Body of pancreas (tissue), 4 donors: Measurements from ENCODE around the gene NPHP4. TPM values are rescaled to one million over a fixed set of nuclear protein-coding genes. Genes with fewer than 3 reads are reported as not detected.

ENCODE experiments used
- ATAC-seq: fragments of 150-250 bp; one replicate; pipeline ENCODE4 v1.9.1; 2016
- DNase-seq, 4 donors: peaks; one replicate each; pipeline ENCODE4 v3.0.0-alpha.2; 2019
- H3K27ac ChIP-seq, 4 donors: fragments of 200-600 bp; sonication (generic); 1 replicate in 3 of 4; 2 replicates in 1 of 4; pipeline versions ENCODE4 v1.5.1 to v1.6.1; 2016 to 2019; ENCODE audit warnings: mild to moderate bottlenecking in 1 of 4, mixed read lengths in 1 of 4, moderate library complexity in 1 of 4
- H3K27me3 ChIP-seq, 2 donors: fragments of 200-600 bp; sonication (generic); one replicate each; pipeline ENCODE4 v1.6.0; 2016; ENCODE audit warnings: mild to moderate bottlenecking in 1 of 2
- H3K36me3 ChIP-seq, 2 donors: fragments of 200-600 bp; sonication (generic); replicated peaks in 1 of 2; 2 replicates each; pipeline ENCODE4 v1.5.1; 2016; ENCODE audit warnings: low read depth in 2 of 2; ENCODE audit not compliant: insufficient read depth in 1 of 2
- H3K4me1 ChIP-seq: fragments of 200-600 bp; sonication (generic); one replicate; pipeline ENCODE4 v1.6.0; 2016
- H3K4me3 ChIP-seq, 2 donors: fragments of 200-600 bp; sonication (generic); 1 replicate in 1 of 2; 2 replicates in 1 of 2; pipeline ENCODE4 v1.5.1; 2016 to 2019
- H3K9me3 ChIP-seq, 3 donors: fragments of 200-600 bp; sonication (generic); 1 replicate in 2 of 3; 2 replicates in 1 of 3; pipeline ENCODE4 v1.5.1; 2016
- POLR2A ChIP-seq, 3 donors: fragments of 450-650 bp; IDR thresholded peaks; one replicate each; pipeline ENCODE4 v1.6.1; 2016; ENCODE audit warnings: antibody characterized with exemption in 3 of 3, mild to moderate bottlenecking in 2 of 3
- WGBS, 2 donors: methylation state at CpG; one replicate each; pipeline ENCODE4 v1.1.5; 2017; 5-methylcytosine and 5-hydroxymethylcytosine counted together
- intact Hi-C: fragments of 100-400 bp; cut with DNase I; formaldehyde crosslinking; loops from one replicate; pipeline ENCODE4 v1.15.1; 2023
- total RNA-seq, 2 donors: library from RNA; depleted of rRNA; stranded (reverse); fragments of >200 nt; gene quantifications; one replicate each; pipeline ENCODE4 v1.1.0, GENCODE V29; 2016
- TF ChIP-seq, protein P1 (sequence below), 7 experiments: fragments of 450-650 bp in 4 of 7; fragments of 200-600 bp in 3 of 7; sonication (generic) in 3 of 7; IDR thresholded peaks; one replicate each; pipeline ENCODE4 v1.5.1; 2016 to 2019; ENCODE audit warnings: antibody characterized with exemption in 7 of 7

Gene NPHP4
- total RNA-seq, 2 donors from 2014 or later: 10.4 to 48.5 TPM

DNA sequence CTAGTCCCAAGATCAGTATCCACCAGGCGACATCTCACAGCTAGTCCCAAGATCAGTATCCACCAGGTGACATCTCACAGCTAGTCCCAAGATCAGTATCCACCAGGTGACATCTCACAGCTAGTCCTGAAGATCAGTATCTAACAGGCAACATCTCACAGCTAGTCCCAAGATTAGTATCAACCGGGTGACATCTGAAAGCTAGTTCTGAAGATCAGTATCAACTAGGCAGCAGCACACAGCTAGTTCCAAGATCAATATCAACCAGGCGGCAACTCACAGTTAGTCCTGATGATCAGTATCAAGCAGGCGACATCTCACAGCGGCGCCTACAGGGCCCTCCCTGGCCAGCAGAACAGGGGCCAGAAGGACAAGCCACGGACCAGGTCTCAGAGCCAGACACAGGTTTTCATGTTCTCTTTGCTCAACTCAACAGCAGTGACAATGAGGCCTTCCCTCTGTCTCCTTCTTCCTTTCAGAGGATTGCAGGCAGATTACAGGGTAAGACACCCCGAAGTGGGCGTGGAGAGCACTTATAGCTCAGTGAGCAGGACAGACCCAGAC, 32.5 kb downstream of the NPHP4 start:
- no peaks in the 10 kb centered on the region for H3K9me3 ChIP-seq
- no peaks in the 10 kb centered on the region for H3K27me3 ChIP-seq
- H3K27ac ChIP-seq: no peak overlapping the region
- 82 to 90% methylated on average over 4 to 9 of the region's 9 CpGs for WGBS, 2 donors
- TF ChIP-seq POLR2A (IDR thresholded peaks at IDR 0.05): no peak
- TF ChIP-seq, protein P1, sequence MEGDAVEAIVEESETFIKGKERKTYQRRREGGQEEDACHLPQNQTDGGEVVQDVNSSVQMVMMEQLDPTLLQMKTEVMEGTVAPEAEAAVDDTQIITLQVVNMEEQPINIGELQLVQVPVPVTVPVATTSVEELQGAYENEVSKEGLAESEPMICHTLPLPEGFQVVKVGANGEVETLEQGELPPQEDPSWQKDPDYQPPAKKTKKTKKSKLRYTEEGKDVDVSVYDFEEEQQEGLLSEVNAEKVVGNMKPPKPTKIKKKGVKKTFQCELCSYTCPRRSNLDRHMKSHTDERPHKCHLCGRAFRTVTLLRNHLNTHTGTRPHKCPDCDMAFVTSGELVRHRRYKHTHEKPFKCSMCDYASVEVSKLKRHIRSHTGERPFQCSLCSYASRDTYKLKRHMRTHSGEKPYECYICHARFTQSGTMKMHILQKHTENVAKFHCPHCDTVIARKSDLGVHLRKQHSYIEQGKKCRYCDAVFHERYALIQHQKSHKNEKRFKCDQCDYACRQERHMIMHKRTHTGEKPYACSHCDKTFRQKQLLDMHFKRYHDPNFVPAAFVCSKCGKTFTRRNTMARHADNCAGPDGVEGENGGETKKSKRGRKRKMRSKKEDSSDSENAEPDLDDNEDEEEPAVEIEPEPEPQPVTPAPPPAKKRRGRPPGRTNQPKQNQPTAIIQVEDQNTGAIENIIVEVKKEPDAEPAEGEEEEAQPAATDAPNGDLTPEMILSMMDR (IDR thresholded peaks at IDR 0.05): no peak
- no peak for ATAC-seq
- no peaks in the 10 kb centered on the region for H3K4me1 ChIP-seq
- H3K4me3 ChIP-seq: no peak overlapping the region
- intact Hi-C loops: no loop called here
- DNase-seq: no peak
- no peaks in the 10 kb centered on the region for H3K36me3 ChIP-seq

DNA sequence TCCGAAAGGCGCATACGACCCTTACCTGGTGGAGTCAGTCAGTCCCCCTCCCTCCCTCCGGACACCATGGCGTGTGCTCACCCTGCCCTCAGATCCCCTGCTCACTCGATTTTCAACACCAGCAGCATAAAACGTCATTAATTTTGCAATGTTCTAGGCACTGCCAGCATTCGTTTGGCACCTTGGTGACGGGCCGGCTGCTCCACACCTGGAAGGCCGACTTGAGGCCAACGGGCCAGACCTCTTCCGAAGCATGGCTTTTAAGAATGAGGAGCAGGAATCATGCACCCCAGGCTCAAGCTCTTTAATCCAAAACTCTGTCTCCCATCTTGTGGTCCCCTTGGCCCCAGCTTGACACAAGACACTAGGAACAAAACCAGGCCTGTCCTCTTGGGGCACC, 33.1 kb downstream of the NPHP4 start:
- no peak overlapping the region for H3K4me3 ChIP-seq
- H3K27me3 ChIP-seq: no peaks in the 10 kb centered on the region
- 88 to 95% methylated on average over 13 of the region's 13 CpGs for WGBS, 2 donors
- TF ChIP-seq, protein P1 (IDR thresholded peaks at IDR 0.05): no peak
- TF ChIP-seq POLR2A (IDR thresholded peaks at IDR 0.05): no peak
- intact Hi-C loops: no loop called here
- H3K4me1 ChIP-seq: no peaks in the 10 kb centered on the region
- no peaks in the 10 kb centered on the region for H3K36me3 ChIP-seq
- H3K9me3 ChIP-seq: no peaks in the 10 kb centered on the region
- no peak for ATAC-seq
- no peak overlapping the region for H3K27ac ChIP-seq
- no peak for DNase-seq

- DNase-seq (no peak), ATAC-seq (no peak)
- Histone ChIP-seq H3K27me3 (no peaks in the 10 kb centered on the region), H3K36me3 (no peaks in the 10 kb centered on the region), H3K27ac (no peak overlapping the region), H3K9me3 (no peaks in the 10 kb centered on the region), H3K4me1 (no peaks in the 10 kb centered on the region), H3K4me3 (no peak overlapping the region)
- TF ChIP-seq, protein P1 (IDR thresholded peaks at IDR 0.05): no peak
- no peak for TF ChIP-seq POLR2A (IDR thresholded peaks at IDR 0.05)
- intact Hi-C loops: no loop called here
- 67 to 76% methylated on average over 8 to 10 of the region's 10 CpGs for WGBS, 2 donors
These were observed 36.0 kb downstream of the NPHP4 start for GRCh38 chr1:5956022-5956830.

- no peaks in the 10 kb centered on the region for H3K27me3 ChIP-seq
- no peaks in the 10 kb centered on the region for H3K4me1 ChIP-seq
- TF ChIP-seq, protein P1 (IDR thresholded peaks at IDR 0.05): no peak
- no peak for TF ChIP-seq POLR2A (IDR thresholded peaks at IDR 0.05)
- 93 to 94% methylated on average over 10 of the region's 10 CpGs for WGBS, 2 donors
- H3K36me3 ChIP-seq: no peaks in the 10 kb centered on the region
- no peak overlapping the region for H3K4me3 ChIP-seq
- intact Hi-C loops: no loop called here
- no peaks in the 10 kb centered on the region for H3K9me3 ChIP-seq
- DNase-seq (no peak), ATAC-seq (no peak)
- H3K27ac ChIP-seq: no peak overlapping the region
These were observed 36.7 kb downstream of the NPHP4 start for GRCh38 chr1:5955479-5955977.
